SK-N-SH (cell line): Measurements from ENCODE around the gene PLCG2.

Experiments
- FOXM1 ChIP-seq: IDR thresholded peaks from 2 replicates; pipeline ENCODE4 v1.4.0; 2012; ENCODE audit warnings: low read depth, mild to moderate bottlenecking
- NFIC ChIP-seq: IDR thresholded peaks from 2 replicates; pipeline ENCODE4 v1.4.0; 2012; ENCODE audit warnings: borderline replicate concordance
- SMC3 ChIP-seq: IDR thresholded peaks from 2 replicates; pipeline ENCODE4 v1.6.1; 2012; ENCODE audit warnings: low read depth, low read length, improper control_type of control experiment
- TF ChIP-seq, protein P1 (sequence below): fragments of 200-600 bp; sonication (generic); IDR thresholded peaks from 2 replicates; pipeline ENCODE4 v1.6.1; 2017; ENCODE audit warnings: antibody characterized with exemption, mild to moderate bottlenecking, moderate library complexity
- TF ChIP-seq, protein P2 (sequence below): IDR thresholded peaks from 2 replicates; pipeline ENCODE4 v1.6.1; 2012; ENCODE audit warnings: mild to moderate bottlenecking, low read depth, low read length, moderate library complexity

DNA sequence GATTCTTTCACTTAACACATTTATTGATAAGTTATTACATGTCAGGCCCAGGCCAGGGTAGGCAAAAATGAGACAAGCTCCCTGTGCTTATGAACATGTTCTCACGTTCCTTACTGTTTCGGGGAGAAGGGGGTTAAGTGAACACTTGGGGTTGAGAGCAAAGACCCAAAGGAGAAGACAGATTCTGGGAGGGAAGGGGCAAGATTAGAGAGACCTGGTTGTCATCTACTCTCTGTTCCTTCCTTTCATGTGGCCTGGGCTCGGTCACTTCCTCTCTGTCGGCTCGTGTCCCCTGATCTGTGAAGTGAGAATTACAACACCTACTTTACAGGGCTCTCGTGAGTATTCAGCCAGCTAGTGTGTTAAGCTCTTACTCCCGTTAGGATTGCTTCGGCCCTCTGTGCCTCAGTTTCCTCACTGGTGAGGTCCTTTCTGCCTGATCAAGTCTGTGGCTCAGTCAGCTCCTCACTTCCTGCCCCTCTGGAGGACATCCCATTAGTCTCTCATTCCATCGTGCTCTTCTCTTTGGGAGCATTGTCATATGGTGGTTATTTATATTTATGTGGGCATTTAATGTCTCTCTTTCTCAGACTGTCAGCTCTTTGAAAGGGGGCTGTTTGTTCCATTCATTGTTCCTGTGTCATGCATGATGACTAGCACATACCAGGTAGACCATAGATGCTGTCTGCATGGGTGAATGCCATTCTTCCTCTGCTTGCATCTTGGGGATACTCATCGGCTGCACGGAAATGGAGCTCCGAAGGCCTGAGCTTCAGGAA lies 38.9 kb downstream of the PLCG2 start:
- TF ChIP-seq NFIC (no peak), SMC3 (no peak), FOXM1 (no peak)
- TF ChIP-seq, protein P1, sequence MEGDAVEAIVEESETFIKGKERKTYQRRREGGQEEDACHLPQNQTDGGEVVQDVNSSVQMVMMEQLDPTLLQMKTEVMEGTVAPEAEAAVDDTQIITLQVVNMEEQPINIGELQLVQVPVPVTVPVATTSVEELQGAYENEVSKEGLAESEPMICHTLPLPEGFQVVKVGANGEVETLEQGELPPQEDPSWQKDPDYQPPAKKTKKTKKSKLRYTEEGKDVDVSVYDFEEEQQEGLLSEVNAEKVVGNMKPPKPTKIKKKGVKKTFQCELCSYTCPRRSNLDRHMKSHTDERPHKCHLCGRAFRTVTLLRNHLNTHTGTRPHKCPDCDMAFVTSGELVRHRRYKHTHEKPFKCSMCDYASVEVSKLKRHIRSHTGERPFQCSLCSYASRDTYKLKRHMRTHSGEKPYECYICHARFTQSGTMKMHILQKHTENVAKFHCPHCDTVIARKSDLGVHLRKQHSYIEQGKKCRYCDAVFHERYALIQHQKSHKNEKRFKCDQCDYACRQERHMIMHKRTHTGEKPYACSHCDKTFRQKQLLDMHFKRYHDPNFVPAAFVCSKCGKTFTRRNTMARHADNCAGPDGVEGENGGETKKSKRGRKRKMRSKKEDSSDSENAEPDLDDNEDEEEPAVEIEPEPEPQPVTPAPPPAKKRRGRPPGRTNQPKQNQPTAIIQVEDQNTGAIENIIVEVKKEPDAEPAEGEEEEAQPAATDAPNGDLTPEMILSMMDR, result no peak
- TF ChIP-seq, protein P2, sequence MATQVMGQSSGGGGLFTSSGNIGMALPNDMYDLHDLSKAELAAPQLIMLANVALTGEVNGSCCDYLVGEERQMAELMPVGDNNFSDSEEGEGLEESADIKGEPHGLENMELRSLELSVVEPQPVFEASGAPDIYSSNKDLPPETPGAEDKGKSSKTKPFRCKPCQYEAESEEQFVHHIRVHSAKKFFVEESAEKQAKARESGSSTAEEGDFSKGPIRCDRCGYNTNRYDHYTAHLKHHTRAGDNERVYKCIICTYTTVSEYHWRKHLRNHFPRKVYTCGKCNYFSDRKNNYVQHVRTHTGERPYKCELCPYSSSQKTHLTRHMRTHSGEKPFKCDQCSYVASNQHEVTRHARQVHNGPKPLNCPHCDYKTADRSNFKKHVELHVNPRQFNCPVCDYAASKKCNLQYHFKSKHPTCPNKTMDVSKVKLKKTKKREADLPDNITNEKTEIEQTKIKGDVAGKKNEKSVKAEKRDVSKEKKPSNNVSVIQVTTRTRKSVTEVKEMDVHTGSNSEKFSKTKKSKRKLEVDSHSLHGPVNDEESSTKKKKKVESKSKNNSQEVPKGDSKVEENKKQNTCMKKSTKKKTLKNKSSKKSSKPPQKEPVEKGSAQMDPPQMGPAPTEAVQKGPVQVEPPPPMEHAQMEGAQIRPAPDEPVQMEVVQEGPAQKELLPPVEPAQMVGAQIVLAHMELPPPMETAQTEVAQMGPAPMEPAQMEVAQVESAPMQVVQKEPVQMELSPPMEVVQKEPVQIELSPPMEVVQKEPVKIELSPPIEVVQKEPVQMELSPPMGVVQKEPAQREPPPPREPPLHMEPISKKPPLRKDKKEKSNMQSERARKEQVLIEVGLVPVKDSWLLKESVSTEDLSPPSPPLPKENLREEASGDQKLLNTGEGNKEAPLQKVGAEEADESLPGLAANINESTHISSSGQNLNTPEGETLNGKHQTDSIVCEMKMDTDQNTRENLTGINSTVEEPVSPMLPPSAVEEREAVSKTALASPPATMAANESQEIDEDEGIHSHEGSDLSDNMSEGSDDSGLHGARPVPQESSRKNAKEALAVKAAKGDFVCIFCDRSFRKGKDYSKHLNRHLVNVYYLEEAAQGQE, result no peak
